NCI-H82 treated with DMSO at 0.1 percent for 48 hours (cell line): ENCODE data around the gene TTC13.

Source experiments
- DNase-seq: peaks from one replicate; lab custom pipeline; 2025; ENCODE audit not compliant: unreplicated experiment; lab: John Stamatoyannopoulos, UW

The TTC13 gene

GRCh38 chr1:230857822-230858221, 120.8 kb downstream of the TTC13 start:
- DNase-seq = no peak

DNA sequence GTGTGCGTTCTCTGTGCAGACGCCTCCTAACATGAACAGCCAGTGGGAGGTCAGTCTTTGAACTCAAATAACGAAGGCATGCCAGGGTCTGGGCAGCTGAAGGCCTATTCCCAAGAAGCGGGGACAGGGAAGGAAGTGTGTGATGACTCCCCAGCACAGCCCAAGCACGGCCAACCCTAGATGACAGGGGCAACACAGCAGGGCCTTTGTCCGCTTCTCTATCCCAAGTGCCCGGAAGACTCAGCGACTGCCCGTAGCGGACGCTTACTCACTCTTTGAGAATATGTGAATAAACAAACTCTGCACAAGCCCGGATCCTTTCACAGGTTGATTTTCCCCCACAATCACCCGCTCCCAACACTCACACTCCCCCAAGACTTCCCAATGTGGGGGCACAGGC, 121.6 kb downstream of the TTC13 start:
- DNase-seq = no peak
